Adrenal gland (tissue), 12 donors: Measurements from ENCODE around the gene UBAP2. TPM values are rescaled to one million over a fixed set of nuclear protein-coding genes. Genes with fewer than 3 reads are reported as not detected.

Experiments used
- DNase-seq, 7 donors: peaks; one replicate each; pipeline ENCODE4 v3.0.0-alpha.2; 2019 to 2020
- H3K27ac ChIP-seq, 5 donors: fragments of 200-600 bp; sonication (generic) in 4 of 5; 1 replicate in 3 of 5; 2 replicates in 2 of 5; pipeline versions ENCODE4 v1.5.1 to v1.8.0; 2016 to 2020; ENCODE audit warnings: mild to moderate bottlenecking in 1 of 5
- H3K27me3 ChIP-seq: fragments of 200-600 bp; 2 replicates; pipeline ENCODE4 v1.8.0; 2021
- H3K36me3 ChIP-seq, 2 donors: fragments of 200-600 bp; replicated peaks in 1 of 2; 1 replicate in 1 of 2; 2 replicates in 1 of 2; pipeline versions ENCODE4 v1.5.1 to v1.8.0; 2018 to 2022
- H3K4me1 ChIP-seq, 2 donors: fragments of 200-600 bp; replicated peaks in 1 of 2; 1 replicate in 1 of 2; 2 replicates in 1 of 2; pipeline versions ENCODE4 v1.5.1 to v1.8.0; 2018 to 2021
- H3K4me3 ChIP-seq, 4 donors: fragments of 200-600 bp; sonication (generic) in 3 of 4; one replicate each; pipeline ENCODE4 v1.5.1; 2016 to 2018
- H3K9me3 ChIP-seq, 3 donors: fragments of 200-600 bp; sonication (generic) in 1 of 3; replicated peaks in 1 of 3; 1 replicate in 2 of 3; 2 replicates in 1 of 3; pipeline versions ENCODE4 v1.5.1 to v1.8.0; 2016 to 2021
- CTCF ChIP-seq, 6 experiments: fragments of 450-650 bp in 4 of 6; fragments of 200-600 bp in 2 of 6; sonication (generic) in 1 of 6; IDR thresholded peaks; 1 replicate in 5 of 6; 2 replicates in 1 of 6; pipeline versions ENCODE4 v1.5.1 to v1.8.0; 2016 to 2021; ENCODE audit warnings: antibody characterized with exemption in 6 of 6, mild to moderate bottlenecking in 2 of 6, moderate library complexity in 1 of 6
- POLR2A ChIP-seq, 2 donors: fragments of 450-650 bp; IDR thresholded peaks; one replicate each; pipeline ENCODE4 v1.6.1; 2017; ENCODE audit warnings: antibody characterized with exemption in 2 of 2, mild to moderate bottlenecking in 2 of 2, moderate library complexity in 1 of 2
- WGBS, 4 donors: extraction: QIAGEN DNeasy Blood & Tissue Kit in 2 of 4; methylation state at CpG; one replicate each; pipeline versions ENCODE4 v1.1.5 to v1.1.7; 2013 to 2017; 5-methylcytosine and 5-hydroxymethylcytosine counted together
- intact Hi-C, 2 donors: fragments of 100-400 bp; cut with DNase I; formaldehyde crosslinking; loops; one replicate each; pipeline versions ENCODE4 v1.14.1 to v1.15.0; 2022 to 2023
- polyA plus RNA-seq, 3 donors: library from polyadenylated mRNA; stranded (reverse); fragments of 200-250 nt in 2 of 3; fragments of 350-450 nt in 1 of 3; fragmentation: Illumina TruSeq in 1 of 3; extraction: RNeasy Lipid Tissue Mini Kit (QIAGEN cat#74804) in 1 of 3; gene quantifications; one replicate each; pipeline ENCODE4 v1.2.3, GENCODE V29; 2013 to 2014
- total RNA-seq, 9 donors: library from RNA; depleted of rRNA in 4 of 9; stranded (reverse); fragments of >200 nt in 4 of 9; fragments of 120-200 nt in 1 of 9; fragmentation: NEBNext Ultra II Directional in 1 of 9; extraction: Animal tissue kit (Norgen Biotek cat#: 25700) in 1 of 9; gene quantifications; one replicate each; pipeline versions ENCODE4 v1.1.0 to v1.2.4, GENCODE V29; 2013 to 2023
- donor health status: healthy with polysubstance abuse.
- donor health status: Bipolar disorder and iron deficiency.
- donor health status: DM: yes; HTN: yes; CAD: no.
- donor health status: DM: no; HTN: no; CAD: no.
- donor health status: DM: no; HTN: no; CAD: no.
- donor health status: DM: yes; HTN: yes; CAD: no.

Gene UBAP2
- total and polyA plus RNA-seq, 12 donors: 20.9 to 60.0 (median 37.8) TPM

DNA sequence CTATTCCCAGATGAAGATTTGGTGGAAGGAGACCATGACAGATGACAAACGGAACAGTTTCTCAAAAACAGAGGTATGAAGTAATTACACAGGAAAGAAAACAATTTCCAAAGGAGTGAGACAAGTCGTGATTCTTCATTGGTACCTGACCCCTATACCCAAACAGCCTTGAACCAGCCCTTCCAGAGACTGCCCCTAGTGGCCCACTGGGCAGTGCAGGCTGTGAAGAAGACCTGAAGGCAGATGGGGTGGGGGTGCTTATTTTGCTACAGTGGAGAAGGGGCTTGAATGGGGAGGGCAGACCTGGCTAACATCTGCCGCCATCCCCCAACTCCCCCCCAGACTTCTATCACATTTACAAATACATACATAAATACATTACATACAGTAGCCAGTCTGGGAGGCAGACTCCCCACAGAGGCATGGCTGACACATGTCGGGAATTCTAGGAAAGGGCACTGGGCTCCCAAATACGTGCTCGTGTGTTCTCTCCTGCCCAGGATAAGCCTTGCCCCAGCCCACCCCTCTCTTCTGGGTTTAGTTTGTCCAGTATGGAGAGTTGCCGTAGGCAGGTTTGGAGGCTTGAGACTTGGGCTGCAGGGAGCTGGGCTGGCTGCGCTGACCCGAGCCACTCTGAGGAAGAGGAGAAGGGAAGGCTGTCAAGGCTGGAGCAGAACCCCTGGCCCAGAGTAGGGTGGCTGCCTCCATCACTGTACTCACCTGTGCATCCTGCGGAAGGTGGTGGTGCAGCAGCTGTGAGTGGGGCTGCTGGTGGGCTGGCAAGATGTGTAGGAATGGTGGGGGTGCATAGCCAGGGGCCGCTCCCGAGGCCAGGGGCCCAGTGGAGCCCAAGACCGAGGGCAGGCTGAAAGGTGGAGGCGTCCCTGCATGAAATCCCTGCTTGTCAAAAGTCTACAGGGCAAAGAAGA, 126.5 kb downstream of the UBAP2 start:
- TF ChIP-seq POLR2A (IDR thresholded peaks at IDR 0.05) (no peak), CTCF (IDR thresholded peaks at IDR 0.05) (peak; percentile 27 to 50 (median 44))
- no peaks in the 10 kb centered on the region for H3K27me3 ChIP-seq
- no peaks in the 10 kb centered on the region for H3K4me1 ChIP-seq
- H3K4me3 ChIP-seq: no peak overlapping the region
- intact Hi-C loops: loop anchor here in 1 of 2 donors (10.0 kb wide), 1 partner anchor 153 kb away; no protein-coding TSS in a partner anchor
- WGBS, 4 donors: 87 to 90% (median 89%) methylated on average over 13 to 14 of the region's 14 CpGs
- H3K36me3 ChIP-seq: peaks cover 0 to 88% of the 10 kb centered on the region in 2 donors
- DNase-seq: peak in 1 of 7 donors; percentile 23
- no peak overlapping the region for H3K27ac ChIP-seq
- H3K9me3 ChIP-seq: no peaks in the 10 kb centered on the region

DNA sequence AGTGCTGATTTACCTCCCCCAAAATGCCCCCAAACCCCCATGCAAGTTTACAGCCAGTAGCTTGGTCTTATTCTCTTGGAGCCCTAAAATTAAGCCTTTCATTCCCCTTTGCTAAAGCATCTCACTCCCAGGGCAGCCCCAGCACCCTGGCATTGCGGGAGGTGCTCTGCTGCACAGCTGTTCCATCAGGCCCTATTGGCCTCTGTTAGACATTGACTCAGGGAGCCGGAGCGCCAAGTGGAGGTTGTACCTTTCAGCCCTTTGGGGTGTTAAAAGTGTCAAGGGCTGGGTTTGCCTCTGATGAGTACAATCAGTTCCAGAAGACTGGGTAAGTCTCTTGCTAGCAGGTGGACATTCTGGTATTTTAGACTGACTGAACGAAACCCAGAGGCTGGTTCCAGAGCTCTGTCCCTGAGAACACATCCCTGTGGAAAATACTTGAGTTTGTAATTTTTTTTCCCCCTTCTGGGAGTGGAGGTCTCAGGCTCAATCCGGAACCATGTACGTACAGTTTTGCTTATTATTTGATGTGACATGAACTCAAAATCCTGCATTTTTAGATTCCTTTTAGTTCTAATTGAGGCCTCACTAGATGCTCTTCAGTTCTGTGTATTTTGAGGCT, 129.3 kb downstream of the UBAP2 start:
- intact Hi-C loops: loop anchor here in 1 of 2 donors (2.0 kb wide), 1 partner anchor 15 kb away; no protein-coding TSS in a partner anchor
- DNase-seq: no peak
- Histone ChIP-seq H3K27me3 (no peaks in the 10 kb centered on the region), H3K9me3 (no peaks in the 10 kb centered on the region), H3K36me3 (peaks cover 0 to 77% of the 10 kb centered on the region in 2 donors), H3K4me1 (no peaks in the 10 kb centered on the region), H3K4me3 (no peak overlapping the region), H3K27ac (no peak overlapping the region)
- WGBS, 4 donors: 95 to 98% (median 96%) methylated on average over 6 of the region's 6 CpGs
- TF ChIP-seq CTCF (IDR thresholded peaks at IDR 0.05): no peak
- no peak for TF ChIP-seq POLR2A (IDR thresholded peaks at IDR 0.05)

DNA sequence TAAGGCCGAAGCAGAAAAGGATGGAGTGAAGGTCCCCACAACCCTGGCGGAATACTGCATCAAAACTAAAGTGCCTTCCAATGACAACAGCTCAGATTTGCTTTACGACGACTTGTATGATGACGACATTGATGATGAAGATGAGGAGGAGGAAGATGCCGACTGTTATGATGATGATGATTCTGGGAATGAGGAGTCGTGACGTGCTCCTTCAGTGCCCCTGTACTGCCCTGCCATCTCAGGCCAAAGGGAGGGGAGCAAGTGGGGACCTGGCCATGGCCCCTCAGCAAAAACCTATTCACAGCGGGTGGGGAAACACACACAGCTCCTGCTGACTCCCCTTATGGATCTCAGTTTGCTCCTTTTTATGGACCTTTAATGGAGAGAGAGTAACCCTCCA, 131.7 kb downstream of the UBAP2 start:
- Histone ChIP-seq H3K27ac (no peak overlapping the region), H3K4me1 (no peaks in the 10 kb centered on the region), H3K27me3 (no peaks in the 10 kb centered on the region), H3K4me3 (no peak overlapping the region), H3K9me3 (no peaks in the 10 kb centered on the region), H3K36me3 (peaks cover 0 to 73% of the 10 kb centered on the region in 2 donors)
- intact Hi-C loops: no loop called here
- WGBS, 4 donors: 92 to 96% (median 94%) methylated on average over 9 of the region's 9 CpGs
- TF ChIP-seq CTCF (IDR thresholded peaks at IDR 0.05): no peak
- TF ChIP-seq POLR2A (IDR thresholded peaks at IDR 0.05): no peak
- DNase-seq: no peak

DNA sequence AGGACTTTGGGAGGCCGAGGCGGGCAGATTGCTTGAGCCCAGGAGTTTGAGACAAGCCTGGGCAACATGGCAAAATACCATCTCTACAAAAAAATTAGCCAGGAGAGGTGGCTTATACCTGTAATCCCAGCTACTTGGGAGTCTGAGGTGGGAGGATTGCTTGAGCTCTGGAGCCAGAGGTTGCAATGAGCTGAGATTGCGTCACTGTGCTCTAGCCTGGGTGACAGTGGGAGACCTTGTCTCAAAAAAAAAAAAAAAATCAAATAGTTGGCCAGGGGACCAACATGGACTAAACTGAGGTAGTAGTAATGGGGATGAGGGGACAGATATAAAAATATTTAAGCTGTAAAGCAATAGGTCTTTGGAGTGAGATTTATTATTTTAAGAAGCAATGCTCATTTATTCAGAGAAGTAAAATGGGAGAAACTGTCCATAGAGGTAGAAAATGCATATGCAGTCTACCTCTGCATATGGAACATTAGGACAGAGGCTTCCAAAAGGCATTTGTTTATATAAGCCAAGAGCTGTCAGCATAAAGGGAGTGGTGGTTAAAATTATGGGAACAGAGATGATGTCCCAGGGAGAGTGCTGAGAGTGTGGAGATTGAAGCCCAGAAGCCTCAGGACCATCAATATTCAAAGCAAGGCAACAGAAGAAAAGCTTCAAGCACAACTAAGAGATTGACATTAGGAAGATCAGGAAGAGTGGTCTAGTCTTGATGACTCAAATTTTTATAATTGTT, 133.6 kb downstream of the UBAP2 start:
- intact Hi-C loops: no loop called here
- Histone ChIP-seq H3K27me3 (no peaks in the 10 kb centered on the region), H3K4me1 (no peaks in the 10 kb centered on the region), H3K27ac (no peak overlapping the region), H3K4me3 (no peak overlapping the region), H3K9me3 (no peaks in the 10 kb centered on the region), H3K36me3 (peaks cover 0 to 55% of the 10 kb centered on the region in 2 donors)
- no peak for TF ChIP-seq CTCF (IDR thresholded peaks at IDR 0.05)
- TF ChIP-seq POLR2A (IDR thresholded peaks at IDR 0.05): no peak
- WGBS, 4 donors: 83 to 98% (median 97%) methylated on average over 3 of the region's 3 CpGs
- DNase-seq: no peak
